ENCODE data around the gene ACSL1. TPM values are rescaled to one million over a fixed set of nuclear protein-coding genes. Genes with fewer than 3 reads are reported as not detected.

ACSL1 gene
- total RNA-seq, 2 experiments from 2014 or later = 24.3 to 32.9 TPM

DNA sequence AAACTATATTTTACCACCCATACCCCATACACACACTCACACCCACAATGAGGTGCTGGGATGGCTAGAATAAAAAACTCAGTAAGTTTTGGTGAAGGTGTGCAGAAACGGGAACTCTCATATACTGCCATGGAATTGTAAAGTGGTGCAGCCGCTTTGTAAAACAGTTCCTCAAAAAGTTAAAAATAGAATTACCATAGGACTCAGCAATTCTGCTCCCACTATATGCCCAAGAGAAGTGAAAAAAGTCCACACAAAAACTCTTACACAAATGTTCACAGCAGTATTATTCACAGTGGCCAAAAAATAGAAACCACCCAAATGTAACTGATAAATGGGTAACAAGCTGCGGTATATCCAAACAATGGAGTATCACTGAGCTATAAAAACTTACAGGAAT is 98.3 kb downstream of the ACSL1 start:
- Histone ChIP-seq H3K9me2 (ENCODE audit: insufficient read depth, low read length) (no peaks in the 10 kb centered on the region), H3K27ac (ENCODE audit: low read depth, low read length, poor library complexity, severe bottlenecking) (no peak overlapping the region), H2AFZ (ENCODE audit: low read length) (no peak overlapping the region), H3K4me2 (ENCODE audit: low read length) (no peak overlapping the region), H3K79me2 (ENCODE audit: insufficient read depth, low read depth, low read length) (peaks cover 75% of the 10 kb centered on the region), H3K4me1 (ENCODE audit: insufficient read depth, low read length, poor library complexity, severe bottlenecking) (peaks cover 35% of the 10 kb centered on the region), H3K4me3 (ENCODE audit: low read depth, low read length, poor library complexity, severe bottlenecking) (no peak overlapping the region), H3K9me3 (ENCODE audit: low read length) (no peaks in the 10 kb centered on the region), H3K36me3 (ENCODE audit: insufficient read depth, low read length) (peaks cover 97% of the 10 kb centered on the region), H4K20me1 (ENCODE audit: insufficient read depth, low read length) (peaks cover 20% of the 10 kb centered on the region)
- ChIA-PET POLR2A (interaction anchor here (0.6 to 0.7 kb wide), 3 partner anchors 25 to 520 kb away, joined by 3 to 4 read pairs (median 3); no protein-coding TSS in a partner anchor), CTCF (ENCODE audit: unreplicated experiment) (no interaction called here)
- no peak for TF ChIP-seq EZH2phosphoT487 (IDR thresholded peaks at IDR 0.05; ENCODE audit: borderline replicate concordance, low read depth, low read length)
- TF ChIP-seq, protein P1, sequence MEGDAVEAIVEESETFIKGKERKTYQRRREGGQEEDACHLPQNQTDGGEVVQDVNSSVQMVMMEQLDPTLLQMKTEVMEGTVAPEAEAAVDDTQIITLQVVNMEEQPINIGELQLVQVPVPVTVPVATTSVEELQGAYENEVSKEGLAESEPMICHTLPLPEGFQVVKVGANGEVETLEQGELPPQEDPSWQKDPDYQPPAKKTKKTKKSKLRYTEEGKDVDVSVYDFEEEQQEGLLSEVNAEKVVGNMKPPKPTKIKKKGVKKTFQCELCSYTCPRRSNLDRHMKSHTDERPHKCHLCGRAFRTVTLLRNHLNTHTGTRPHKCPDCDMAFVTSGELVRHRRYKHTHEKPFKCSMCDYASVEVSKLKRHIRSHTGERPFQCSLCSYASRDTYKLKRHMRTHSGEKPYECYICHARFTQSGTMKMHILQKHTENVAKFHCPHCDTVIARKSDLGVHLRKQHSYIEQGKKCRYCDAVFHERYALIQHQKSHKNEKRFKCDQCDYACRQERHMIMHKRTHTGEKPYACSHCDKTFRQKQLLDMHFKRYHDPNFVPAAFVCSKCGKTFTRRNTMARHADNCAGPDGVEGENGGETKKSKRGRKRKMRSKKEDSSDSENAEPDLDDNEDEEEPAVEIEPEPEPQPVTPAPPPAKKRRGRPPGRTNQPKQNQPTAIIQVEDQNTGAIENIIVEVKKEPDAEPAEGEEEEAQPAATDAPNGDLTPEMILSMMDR (conservative IDR thresholded peaks at IDR 0.05; ENCODE audit: low read length) = no peak
- intact Hi-C loops (cut with micrococcal nuclease; ENCODE audit: unreplicated experiment) = no loop called here
- DNase-seq (ENCODE audit: low spot score) = no peak
- no TSS peak for BruUV-seq (replicated peaks)

DNA sequence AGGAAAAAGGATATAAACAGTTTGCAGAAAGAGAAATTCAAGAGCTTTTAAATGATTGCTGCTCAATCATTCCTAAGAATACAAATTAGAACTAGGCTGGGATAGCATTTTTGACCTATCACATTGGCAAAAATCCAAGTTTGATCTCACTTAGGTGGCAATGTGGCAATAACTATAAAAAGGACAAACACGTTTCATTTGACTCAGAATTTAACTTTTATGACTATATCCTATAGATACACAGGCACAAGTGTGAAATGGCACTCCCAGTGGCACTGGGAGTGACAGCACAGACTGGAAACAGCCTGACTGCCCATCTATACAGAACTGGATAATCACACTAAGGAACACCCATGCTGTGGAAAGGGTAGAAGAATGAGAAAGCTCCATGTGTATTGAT is 103.0 kb downstream of the ACSL1 start:
- Histone ChIP-seq H3K4me3 (ENCODE audit: low read depth, low read length, poor library complexity, severe bottlenecking) (no peak overlapping the region), H3K4me1 (ENCODE audit: insufficient read depth, low read length, poor library complexity, severe bottlenecking) (peaks cover 13% of the 10 kb centered on the region), H3K9me2 (ENCODE audit: insufficient read depth, low read length) (no peaks in the 10 kb centered on the region), H3K4me2 (ENCODE audit: low read length) (no peak overlapping the region), H4K20me1 (ENCODE audit: insufficient read depth, low read length) (0 out of 2 replicates have a peak, but pooled peaks cover 4% of the 10 kb centered on the region), H3K9me3 (ENCODE audit: low read length) (0 out of 2 replicates have a peak, but pooled peaks cover 6% of the 10 kb centered on the region), H2AFZ (ENCODE audit: low read length) (no peak overlapping the region), H3K36me3 (ENCODE audit: insufficient read depth, low read length) (peaks cover 97% of the 10 kb centered on the region), H3K79me2 (ENCODE audit: insufficient read depth, low read depth, low read length) (peaks cover 62% of the 10 kb centered on the region), H3K27ac (ENCODE audit: low read depth, low read length, poor library complexity, severe bottlenecking) (no peak overlapping the region)
- TF ChIP-seq, protein P1 (conservative IDR thresholded peaks at IDR 0.05; ENCODE audit: low read length) = peak; percentile 62
- no peak for TF ChIP-seq EZH2phosphoT487 (IDR thresholded peaks at IDR 0.05; ENCODE audit: borderline replicate concordance, low read depth, low read length)
- no peak for DNase-seq (ENCODE audit: low spot score)
- no TSS peak for BruUV-seq (replicated peaks)
- POLR2A ChIA-PET = interaction anchor here (1.2 to 1.9 kb wide), 3 partner anchors 11 to 25 kb away, joined by 3 to 11 read pairs (median 3); partner anchors contain the start of gene CENPU
- intact Hi-C loops (cut with micrococcal nuclease; ENCODE audit: unreplicated experiment) = no loop called here
- CTCF ChIA-PET (ENCODE audit: unreplicated experiment) = no interaction called here

DNA sequence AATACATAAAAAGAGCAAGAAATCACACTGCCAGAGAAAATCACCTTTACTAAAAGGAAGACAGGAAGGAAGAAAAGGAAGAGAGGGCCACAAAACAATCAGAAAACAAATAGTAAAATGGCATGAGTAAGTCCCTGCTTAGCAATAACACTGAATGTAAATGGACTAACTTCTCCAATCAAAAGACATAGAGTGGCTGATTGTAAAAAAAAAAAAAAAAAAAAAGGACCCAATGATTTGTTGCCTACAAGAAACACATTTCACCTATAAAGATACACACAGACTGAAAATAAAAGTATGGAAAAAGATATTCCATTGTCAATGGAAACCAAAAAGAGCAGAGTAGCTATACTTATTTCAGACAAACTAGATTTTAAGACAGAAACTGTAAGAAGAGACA is 104.5 kb downstream of the ACSL1 start:
- intact Hi-C loops (cut with micrococcal nuclease; ENCODE audit: unreplicated experiment) = no loop called here
- Histone ChIP-seq H3K9me3 (ENCODE audit: low read length) (0 out of 2 replicates have a peak, but pooled peaks cover 6% of the 10 kb centered on the region), H2AFZ (ENCODE audit: low read length) (no peak overlapping the region), H3K4me1 (ENCODE audit: insufficient read depth, low read length, poor library complexity, severe bottlenecking) (peaks cover 11% of the 10 kb centered on the region), H3K79me2 (ENCODE audit: insufficient read depth, low read depth, low read length) (peaks cover 50% of the 10 kb centered on the region), H3K9me2 (ENCODE audit: insufficient read depth, low read length) (no peaks in the 10 kb centered on the region), H4K20me1 (ENCODE audit: insufficient read depth, low read length) (0 out of 2 replicates have a peak, but pooled peaks cover 4% of the 10 kb centered on the region), H3K36me3 (ENCODE audit: insufficient read depth, low read length) (peaks cover 99% of the 10 kb centered on the region), H3K4me3 (ENCODE audit: low read depth, low read length, poor library complexity, severe bottlenecking) (no peak overlapping the region), H3K4me2 (ENCODE audit: low read length) (no peak overlapping the region), H3K27ac (ENCODE audit: low read depth, low read length, poor library complexity, severe bottlenecking) (no peak overlapping the region)
- DNase-seq (ENCODE audit: low spot score) = no peak
- TF ChIP-seq, protein P1 (conservative IDR thresholded peaks at IDR 0.05; ENCODE audit: low read length) = no peak
- no peak for TF ChIP-seq EZH2phosphoT487 (IDR thresholded peaks at IDR 0.05; ENCODE audit: borderline replicate concordance, low read depth, low read length)
- CTCF ChIA-PET (ENCODE audit: unreplicated experiment) = no interaction called here
- POLR2A ChIA-PET = interaction anchor here (0.7 to 1.9 kb wide), 4 partner anchors 10 to 457 kb away, joined by 3 to 11 read pairs (median 4); partner anchors contain the start of gene CENPU
- TSS peak; percentile 5 for BruUV-seq (replicated peaks)

Data from OCI-LY7 (cell line).